AG09319 (cell line): ENCODE data around the gene GFOD2.
A peak's percentile ranks its signal among the peaks of the same experiment; 100 is the strongest.

Source experiments
- DNase-seq: peaks from one replicate; pipeline ENCODE4 v3.0.0-alpha.2; 2010; ENCODE audit warnings: low read depth; ENCODE audit errors: extremely low read depth
- TF ChIP-seq, protein P1 (sequence below): IDR thresholded peaks from 2 replicates; pipeline ENCODE4 v1.5.1; 2011; ENCODE audit warnings: low read depth, mild to moderate bottlenecking, inconsistent platforms, low read length, moderate library complexity

The GFOD2 gene

GRCh38 chr16:67672306-67672705, 46.8 kb downstream of the GFOD2 start:
- DNase-seq, result no peak
- TF ChIP-seq, protein P1, sequence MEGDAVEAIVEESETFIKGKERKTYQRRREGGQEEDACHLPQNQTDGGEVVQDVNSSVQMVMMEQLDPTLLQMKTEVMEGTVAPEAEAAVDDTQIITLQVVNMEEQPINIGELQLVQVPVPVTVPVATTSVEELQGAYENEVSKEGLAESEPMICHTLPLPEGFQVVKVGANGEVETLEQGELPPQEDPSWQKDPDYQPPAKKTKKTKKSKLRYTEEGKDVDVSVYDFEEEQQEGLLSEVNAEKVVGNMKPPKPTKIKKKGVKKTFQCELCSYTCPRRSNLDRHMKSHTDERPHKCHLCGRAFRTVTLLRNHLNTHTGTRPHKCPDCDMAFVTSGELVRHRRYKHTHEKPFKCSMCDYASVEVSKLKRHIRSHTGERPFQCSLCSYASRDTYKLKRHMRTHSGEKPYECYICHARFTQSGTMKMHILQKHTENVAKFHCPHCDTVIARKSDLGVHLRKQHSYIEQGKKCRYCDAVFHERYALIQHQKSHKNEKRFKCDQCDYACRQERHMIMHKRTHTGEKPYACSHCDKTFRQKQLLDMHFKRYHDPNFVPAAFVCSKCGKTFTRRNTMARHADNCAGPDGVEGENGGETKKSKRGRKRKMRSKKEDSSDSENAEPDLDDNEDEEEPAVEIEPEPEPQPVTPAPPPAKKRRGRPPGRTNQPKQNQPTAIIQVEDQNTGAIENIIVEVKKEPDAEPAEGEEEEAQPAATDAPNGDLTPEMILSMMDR, result no peak

DNA sequence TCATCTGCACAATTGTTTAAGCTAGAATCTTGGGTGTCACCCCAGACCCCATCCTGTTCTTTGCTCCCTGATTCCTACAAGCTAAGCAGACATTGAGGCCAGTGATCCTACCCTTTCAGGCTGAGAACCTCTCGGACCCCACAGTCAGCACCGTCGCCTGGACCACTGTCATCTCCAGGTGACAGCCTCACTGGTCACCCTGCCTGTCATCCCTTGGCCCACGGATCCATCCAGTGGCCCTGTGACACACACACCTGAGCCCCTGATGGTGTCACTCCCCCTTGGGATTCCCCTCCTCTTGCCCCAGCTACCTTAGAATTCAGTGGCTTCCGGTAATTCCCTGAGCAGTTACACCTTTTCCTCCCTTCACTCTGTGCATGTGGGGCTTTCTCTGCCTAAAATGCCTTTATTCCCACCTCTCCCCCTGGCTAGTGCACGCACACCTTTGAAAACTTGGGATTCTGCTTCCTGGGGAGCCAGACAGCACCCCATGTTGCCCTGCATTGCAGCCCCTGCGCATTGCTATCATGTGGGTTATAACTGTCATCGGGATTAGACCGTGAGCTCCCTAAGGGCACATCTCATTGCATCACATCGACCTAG, 49.5 kb downstream of the GFOD2 start:
- TF ChIP-seq, protein P1, result no peak
- no peak for DNase-seq

GRCh38 chr16:67668495-67669157, 50.5 kb downstream of the GFOD2 start:
- DNase-seq, result no peak
- TF ChIP-seq, protein P1, result no peak

DNA sequence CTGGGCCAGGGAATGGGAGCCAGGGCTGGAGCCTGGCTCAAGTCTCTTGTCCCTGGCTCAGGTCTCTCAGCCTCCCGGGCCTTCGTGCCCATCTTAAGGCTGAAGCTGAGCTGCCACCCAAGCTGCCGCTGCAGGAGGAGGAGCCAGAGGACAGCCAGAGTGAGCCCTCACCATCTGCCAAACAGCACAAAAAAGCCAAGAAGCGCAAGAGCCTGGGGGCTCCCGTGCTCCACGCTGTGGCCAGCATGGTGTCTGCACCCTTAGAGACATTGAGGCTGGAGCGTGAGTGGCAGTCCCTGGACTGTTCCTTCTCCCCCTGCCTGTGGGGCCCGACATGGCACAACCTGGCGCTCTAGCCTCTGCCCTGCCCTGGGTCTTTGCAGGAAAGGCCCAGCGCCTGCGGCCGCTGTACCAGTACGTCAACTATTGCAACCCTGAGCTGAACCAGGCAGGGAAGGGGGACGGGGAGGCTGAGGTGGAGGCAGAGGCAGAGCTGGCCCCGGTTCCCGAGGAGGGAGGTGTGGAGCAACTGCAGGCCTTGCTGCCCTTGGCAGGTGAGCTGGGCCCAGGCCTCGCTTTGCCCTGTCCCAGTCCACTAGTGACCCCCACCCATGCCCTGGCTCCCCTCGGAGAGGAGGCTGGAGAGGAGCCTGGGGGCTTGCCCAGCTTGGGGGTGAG, 51.2 kb downstream of the GFOD2 start:
- DNase-seq, result peak; percentile 83
- TF ChIP-seq, protein P1, result peak; percentile 92

- TF ChIP-seq, protein P1, result no peak
- no peak for DNase-seq
Measured at GRCh38 chr16:67667453-67667816, 51.7 kb downstream of the GFOD2 start.

DNA sequence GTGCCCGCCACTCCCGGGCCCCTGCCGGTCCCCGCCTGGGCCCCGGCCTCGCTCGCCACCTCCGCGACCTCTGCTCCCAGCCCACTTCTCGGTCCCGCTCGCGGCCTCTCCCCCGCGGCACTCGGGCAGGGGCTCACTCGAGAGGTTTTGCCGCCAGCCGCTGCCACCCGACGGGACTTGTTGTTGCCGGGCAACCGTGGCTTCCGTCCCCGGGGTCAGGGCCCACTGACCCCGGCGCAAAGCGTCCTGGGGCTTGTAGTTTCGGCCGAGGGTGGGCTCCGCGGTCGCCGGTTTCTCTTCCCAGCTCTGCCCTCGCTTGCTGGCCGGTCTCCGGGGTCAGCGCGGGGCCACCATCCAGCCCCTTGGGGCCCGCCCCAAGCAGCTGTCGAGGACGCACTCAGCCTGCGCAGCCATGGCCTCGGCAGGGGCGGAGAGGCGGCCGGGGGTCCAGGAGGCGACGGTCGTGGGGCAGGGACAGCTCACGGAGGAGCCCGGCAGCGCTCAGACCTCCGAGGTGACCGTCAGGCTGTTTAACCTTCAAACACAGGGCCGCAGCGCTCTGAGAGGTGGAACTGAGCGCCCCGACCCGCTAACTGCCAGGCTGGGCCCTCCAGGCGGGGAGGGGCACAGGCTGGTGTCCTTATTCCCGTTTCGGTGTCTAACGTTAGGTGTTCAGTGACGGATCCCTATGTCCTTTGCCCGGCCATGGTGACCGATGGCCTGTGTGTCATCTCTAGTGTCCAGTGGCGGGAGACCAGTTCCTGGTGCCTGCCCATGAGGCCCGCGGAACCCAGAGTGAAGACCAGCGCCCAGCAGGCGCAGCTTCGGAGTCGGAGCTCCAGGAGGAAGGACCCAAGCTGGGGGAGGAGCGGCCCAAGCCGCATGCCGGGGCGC, 52.3 kb downstream of the GFOD2 start, which contains the start of the genes C16orf86 and ENKD1:
TSS of gene C16orf86 (plus strand) at position 256 of the 894 bp plus-strand sequence. CDS start at position 413, 157 bp downstream.
TSS of gene ENKD1 (minus strand) at position 192 of the 894 bp plus-strand sequence. CDS start 308 bp downstream, outside the sequence.
- peak; percentile 25 for DNase-seq
- TF ChIP-seq, protein P1, result no peak
